NCI-H2107 treated with DMSO at 0.1 percent for 48 hours (cell line): ENCODE measurements around the gene PRSS58.

Experiments
- DNase-seq: peaks from one replicate; lab custom pipeline; 2025; ENCODE audit not compliant: unreplicated experiment; lab: John Stamatoyannopoulos, UW

Gene PRSS58

DNA sequence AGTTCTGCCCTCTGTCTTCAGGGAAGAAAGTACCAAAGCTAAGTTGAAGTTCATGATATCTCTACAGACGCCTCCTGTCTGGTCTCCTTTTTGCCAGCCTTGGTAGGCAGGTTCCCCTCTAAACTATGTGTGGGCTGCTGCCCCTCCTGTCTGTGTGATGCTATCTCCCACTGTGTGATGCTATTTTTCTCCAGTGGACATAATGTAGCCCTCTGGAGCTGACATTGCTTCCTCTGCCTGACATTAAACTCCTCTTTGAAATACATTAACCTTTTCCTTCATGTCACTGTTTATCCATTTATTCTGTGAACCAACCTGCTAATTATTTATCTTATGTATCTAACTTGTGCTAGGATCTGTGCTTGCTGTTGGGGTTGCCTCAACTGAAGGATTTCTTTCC is at the start of gene PRSS58:
Gene PRSS58 (minus strand): TSS at position 101 of the 400 bp plus-strand sequence. CDS start 351 bp downstream, outside the sequence.
- DNase-seq: no peak

- DNase-seq: no peak
These were observed 49.5 kb upstream of the PRSS58 start for GRCh38 chr7:142307246-142307900.

DNA sequence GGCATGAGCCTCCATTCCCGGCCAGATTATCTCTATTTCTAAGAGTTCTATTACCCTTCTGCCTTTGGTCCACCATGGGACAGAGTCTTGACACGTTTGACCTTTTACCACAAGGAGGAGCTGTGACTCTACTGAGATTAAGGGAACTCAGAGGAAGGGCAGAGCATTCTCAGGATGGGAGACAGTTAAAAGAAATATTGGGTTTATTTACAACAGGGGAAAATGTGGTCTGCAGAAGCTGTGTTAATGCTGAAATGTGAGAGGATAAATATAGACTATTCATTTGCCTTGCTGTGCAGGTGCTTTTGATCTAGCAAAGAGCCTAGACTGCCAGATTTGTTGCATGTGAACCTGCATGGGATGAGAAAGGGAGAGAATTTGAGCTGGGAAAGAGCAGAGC is 45.8 kb upstream of the PRSS58 start:
- no peak for DNase-seq

DNA sequence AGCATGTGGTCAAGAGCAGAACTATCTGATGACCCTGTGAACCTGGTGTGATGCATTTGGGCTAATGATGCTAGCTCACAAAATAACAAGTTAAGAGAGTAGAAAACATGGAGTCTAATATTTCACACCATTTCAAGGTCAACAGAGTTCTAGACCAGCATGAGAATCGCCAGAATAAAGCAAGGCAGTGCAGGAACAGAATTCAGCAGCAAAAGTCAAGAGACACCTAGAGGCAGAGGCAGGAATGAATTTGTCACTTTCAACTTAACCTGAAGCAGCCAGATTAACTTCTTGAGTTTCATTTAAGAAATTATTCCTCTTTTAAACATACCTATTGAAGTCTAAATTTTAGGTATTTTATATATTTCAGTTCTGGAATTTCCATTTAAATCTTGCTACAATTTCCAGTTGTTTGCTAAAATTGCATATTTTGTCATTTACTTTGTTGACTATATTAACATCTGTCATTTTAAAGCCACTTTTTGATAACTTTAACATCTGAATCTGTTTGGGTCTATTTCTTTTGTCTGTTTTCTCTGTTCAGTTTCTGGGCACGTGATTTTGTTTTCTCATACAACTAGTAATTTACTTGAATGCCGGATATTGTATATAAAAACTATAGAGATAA is 44.2 kb upstream of the PRSS58 start:
- no peak for DNase-seq

GRCh38 chr7:142301299-142301698 is 43.4 kb upstream of the PRSS58 start:
- DNase-seq: no peak

GRCh38 chr7:142300689-142301088 is 42.8 kb upstream of the PRSS58 start:
- DNase-seq: no peak

GRCh38 chr7:142299237-142299781 is 41.5 kb upstream of the PRSS58 start:
- DNase-seq: no peak

DNA sequence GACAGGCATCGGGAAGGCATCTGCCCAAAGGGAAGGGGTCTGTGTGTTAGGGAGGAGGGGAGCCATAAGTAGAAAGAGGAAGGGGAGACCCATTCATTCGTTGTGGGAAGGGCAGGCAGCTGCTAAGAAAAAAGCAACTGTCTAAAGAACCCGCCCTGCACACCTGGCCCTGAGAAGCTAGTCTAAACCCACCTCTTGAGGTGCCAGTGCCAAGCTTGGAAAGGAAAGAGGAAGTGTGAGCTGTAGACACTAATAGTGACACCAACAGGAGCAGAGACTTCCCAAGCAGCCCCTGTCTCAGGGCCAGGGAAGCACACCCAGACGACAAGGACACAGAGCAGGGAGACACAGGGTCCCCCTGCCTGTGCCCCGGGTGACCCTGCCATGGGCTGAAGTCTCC is 40.8 kb upstream of the PRSS58 start:
- no peak for DNase-seq

- no peak for DNase-seq
These were observed 40.2 kb upstream of the PRSS58 start for GRCh38 chr7:142298009-142298408.

- DNase-seq: no peak
These were observed 22.4 kb upstream of the PRSS58 start for GRCh38 chr7:142280263-142280662.

DNA sequence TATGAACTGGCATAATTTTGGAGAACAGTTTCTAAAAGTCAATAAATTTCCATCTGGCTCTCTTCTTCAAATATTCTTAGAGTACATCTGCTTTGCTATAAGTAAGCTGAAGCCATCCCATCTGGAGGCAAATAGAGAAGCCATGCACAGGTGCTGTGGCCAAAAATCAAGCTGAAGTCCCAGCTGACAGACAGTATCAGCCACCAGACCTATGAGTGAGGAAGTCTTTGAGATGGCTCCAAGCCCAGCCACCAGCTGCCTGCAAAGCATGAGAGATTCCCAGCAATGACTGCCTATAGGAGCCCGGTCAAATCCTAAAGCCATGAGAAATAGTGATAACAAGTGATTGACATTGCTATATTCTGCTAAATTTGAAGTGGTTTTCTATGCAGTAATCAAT is 21.7 kb upstream of the PRSS58 start:
- DNase-seq: no peak

DNA sequence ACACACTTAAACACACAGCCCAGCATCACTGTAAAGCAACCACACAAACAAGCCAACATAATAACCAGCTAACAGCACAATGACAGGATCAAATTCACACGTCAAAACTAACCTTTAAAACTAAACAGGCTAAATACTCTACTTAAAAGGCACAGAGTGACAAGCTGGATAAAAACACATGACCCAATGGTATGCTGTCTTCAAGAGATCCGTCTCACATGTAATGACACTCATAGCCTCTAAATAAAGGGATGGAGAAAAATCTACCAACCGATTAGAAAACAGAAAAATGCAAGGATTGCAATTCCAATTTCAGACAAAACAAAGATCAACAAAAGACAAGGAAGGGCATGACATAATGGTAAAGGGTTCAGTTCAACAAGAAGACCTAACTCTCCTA is 17.2 kb upstream of the PRSS58 start:
- DNase-seq: no peak

GRCh38 chr7:142272841-142273240 is 15.0 kb upstream of the PRSS58 start:
- DNase-seq: no peak

GRCh38 chr7:142263598-142264380 is 5.9 kb upstream of the PRSS58 start:
- DNase-seq: no peak

- DNase-seq: no peak
These were observed 7.2 kb downstream of the PRSS58 start for GRCh38 chr7:142250705-142251104.

- DNase-seq: no peak
These were observed 7.9 kb downstream of the PRSS58 start for GRCh38 chr7:142249918-142250317.

DNA sequence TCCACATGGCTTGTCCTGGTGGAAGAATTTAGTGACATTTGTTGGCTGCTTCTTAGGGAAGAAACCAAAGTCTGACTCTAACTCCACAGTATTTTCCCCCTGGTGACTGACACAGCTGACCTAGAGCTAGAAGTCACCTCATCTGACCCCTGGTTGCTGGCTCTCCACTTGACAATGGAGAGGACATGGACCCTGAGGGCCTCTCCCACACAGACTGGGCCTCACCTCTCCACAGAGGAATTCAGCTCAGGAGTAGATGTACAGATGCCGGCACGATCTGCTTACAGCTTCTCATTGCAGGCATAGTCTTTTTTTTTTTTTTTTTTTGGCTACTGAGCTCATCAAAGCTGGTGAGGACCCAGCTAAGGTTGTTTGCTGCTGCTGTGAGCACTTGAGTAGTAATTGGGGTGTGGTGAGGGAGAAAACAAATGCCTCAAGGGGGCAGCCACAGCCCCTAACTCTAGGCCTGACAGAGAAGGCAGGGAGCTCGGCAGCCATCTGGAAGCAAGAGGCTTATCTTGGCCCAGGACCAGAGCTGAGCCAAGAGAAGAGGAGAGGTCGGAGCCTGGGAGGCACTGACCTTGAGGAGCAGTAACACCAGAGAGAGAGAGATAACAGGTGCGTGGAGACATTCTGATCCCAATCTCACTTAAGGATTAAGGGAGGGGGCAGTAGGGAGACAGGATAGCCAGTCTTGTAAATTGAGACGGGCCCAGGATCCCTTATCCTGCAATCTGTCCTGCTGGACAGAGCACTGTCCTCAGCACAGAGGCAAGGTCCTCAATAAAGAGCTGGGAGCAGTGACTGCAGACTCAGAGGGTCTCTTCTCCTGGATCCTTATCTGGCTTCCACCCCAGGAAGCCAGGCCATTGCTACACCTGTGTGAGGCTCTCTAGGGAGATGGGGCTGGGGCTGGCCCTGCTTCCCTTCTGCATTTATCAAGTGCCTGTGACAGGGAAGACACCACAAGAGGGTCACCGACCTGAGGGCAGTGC is 9.4 kb downstream of the PRSS58 start:
- DNase-seq: no peak

DNA sequence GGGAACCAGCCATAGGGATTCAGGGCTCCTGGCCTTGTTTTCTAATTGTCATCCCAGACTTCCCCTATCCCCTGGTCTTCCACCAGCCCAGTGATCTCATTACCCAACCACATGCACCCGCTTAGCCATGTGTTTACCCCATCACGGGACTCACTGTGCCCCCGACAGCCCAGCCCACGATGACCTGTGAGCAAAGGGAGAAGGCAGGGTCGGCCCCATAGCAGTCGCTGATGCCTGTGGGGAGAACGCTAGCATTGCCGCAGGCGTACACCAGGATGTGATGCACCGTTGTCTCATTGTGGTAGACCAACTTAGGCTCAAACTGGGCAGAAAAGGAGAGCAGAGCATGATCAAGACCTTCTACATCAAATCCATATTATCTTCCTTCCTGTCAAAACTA is 14.0 kb downstream of the PRSS58 start:
- no peak for DNase-seq

- DNase-seq: no peak
These were observed 17.3 kb downstream of the PRSS58 start for GRCh38 chr7:142240546-142240945.

- no peak for DNase-seq
These were observed 26.1 kb downstream of the PRSS58 start for GRCh38 chr7:142231716-142232115.
